ENCODE data around the gene AXIN1.
"Not testable (repeated sequence)": the region's sequence is repeated elsewhere in the genome, so short reads cannot be mapped to it uniquely, and the experiment has no call there.

Gene AXIN1

DNA sequence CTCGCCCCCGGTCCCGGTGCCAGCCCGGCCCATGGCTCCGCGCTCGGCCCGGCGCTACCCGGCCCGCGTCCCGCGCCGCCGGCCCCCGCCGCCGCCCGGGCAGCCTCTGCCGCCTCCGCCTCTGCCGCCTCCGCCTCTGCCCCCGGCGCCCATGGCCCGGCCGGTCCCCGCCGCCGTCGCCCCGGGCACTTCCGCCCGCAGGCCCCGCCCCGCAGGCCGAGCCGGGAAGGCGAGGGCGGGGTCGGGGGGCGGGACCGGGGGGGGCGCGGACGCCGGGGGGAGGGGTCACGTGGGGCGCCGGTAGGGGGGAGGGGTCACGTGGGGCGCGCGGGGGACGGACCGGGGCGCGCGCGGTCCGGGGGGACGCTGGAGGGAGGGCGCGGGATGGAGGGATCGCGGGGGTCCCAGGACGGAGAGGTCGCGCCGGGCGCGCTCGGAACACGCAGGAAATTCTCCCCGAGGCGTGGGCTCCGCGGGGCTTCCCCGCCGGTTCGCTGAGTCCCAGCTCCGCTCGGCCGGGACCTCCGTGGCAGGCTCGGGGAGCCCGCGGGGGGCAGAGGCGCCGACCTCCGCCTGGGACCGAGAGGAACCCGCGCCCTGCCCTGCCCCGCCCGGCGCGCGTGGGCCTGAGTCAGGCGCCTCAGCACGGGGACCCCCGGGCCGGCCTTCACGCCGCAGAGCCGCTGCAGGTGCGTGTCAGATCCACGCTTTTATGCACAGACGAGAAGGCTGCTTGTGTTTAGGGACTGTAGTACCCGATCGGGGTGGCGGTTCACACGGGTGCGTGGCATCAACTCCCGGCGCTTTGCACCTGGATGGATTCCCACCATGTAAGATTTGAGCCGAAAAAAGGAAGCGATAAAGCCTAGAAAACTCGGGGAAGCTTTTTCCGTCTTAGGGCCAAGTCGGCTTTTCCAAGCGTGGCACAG lies 29.5 kb upstream of the AXIN1 start, which contains the start of gene PGAP6:
PGAP6 (minus strand) TSS at position 190 of the 929 bp plus-strand sequence; CDS start at position 33, 157 bp downstream.
- DNase-seq (ENCODE audit: low read depth, low spot score): no peak

DNA sequence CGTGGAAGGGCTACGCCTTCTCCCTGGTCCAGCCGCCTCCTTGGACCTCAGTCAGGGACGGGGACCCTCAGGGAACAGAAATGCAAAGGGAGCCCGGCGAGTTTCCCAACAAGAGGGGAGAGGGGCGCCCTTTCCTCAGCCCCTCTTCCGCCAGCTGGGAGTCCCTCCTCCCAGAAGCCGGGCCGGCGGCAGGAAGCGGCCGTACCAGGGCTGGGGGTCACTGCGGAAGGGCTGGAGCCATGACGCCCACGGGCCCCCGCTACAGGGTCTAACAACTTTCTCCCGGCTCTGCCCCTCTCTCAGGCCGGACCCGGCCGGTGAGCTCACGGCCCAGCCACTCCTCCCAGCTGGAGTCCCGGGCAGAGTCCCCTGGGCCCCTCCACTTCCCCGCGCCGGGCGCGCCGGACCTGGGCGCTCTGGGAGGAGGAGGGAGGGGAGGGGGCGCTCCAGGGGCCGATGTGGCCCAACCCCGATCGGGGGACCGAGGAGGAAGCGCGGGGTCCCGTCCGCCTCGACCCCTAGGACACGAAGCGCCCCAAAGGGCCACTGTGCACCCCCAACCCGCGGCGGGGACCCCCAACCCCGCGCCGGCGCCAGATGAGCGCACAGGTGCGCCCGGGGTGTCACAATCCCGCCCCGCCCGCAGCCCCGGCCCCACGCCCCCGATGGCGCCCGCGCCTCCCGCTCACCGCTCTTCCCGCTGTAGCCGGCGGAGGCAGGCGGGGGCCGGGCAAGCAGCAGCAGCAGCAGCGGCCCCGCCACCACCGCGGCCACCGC lies 28.7 kb upstream of the AXIN1 start:
- no peak for DNase-seq (ENCODE audit: low read depth, low spot score)

DNA sequence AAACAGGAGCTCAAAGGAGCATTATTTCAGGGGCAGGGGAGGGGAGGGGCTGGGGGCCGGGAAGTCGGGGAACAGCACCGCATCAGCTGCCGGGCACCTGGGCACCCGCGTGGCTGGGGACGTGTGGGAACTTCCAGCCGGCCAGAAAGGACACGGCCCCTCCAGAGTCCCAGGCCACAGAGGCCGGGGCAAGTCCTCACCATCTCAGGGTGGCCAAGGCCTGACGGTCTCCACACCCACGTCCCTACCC lies 28.2 kb upstream of the AXIN1 start:
- no peak for DNase-seq (ENCODE audit: low read depth, low spot score)

DNA sequence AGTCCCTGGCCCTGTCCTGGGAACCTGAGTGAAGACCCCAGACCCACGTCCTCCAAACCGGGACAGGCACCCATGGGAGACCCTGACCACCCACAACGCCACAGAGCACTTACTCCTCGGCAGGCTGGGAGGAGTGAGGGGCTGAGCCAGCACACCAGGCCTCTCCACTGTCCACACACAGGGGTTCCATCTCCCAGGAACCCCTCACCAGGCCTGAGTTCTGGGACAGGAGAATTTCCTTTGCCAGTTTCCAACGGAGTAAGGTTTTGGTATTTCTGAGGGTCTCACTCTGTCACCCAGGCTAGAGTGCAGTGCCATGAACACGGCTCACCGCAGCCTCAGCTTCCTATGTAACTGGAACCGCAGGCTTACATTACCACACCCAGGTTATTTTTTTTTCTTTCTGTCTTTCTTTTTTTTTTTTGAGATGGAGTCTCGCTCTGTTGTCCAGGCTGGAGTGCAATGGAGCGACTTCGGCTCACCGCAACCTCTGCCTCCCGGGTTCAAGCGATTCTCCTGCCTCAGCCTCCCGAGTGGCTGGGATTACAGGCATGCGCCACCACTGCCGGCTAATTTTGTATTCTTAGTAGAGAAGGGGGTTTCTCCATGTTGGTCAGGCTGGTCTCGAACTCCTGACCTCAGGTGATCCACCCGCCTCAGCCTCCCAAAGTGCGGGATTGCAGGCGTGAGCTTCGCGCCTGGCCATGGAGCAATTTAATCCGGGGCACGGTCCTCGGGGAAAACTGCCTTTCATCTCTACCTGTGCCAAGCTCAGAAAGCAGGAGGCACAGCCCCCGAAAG lies 27.6 kb upstream of the AXIN1 start:
- no peak for DNase-seq (ENCODE audit: low read depth, low spot score)

DNA sequence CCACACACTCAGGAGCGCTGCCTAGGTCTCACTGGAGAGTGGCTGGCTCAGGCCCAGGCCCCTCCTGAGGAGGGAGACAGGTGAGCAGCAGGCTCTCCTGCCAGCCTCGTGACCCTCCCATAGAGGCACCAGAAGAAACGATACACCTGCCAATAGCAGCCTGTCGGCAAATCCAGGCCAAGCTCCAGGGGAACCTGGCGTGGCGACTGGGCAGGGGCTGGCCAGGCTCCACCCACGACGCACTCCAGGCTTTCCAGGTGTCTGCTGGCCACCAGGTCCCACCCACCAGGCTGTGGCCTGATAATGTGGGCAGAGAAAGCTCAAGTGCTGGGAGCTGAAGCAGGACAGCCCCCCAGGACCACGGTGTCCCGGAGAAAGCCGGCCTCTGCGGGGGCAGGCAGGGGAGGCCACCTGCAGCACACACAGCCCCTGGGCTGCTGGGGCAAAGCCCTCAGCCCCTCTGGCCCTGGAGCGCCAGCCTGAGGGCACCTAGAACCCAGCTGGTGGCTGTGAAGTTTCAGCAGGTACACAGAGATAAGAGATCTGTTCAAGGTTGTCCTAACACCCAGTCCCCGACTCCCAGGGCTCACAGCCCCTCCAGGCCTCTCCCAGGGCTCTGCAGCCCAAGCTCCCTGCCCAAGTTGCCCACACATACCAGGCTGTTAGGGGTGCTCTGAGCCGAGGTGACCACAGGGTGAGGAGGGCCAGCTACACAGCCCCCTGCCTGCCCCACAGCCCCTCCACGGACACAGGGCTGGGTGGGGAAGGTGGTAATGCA lies 26.8 kb upstream of the AXIN1 start:
- peak; percentile 74 for DNase-seq (ENCODE audit: low read depth, low spot score)

DNA sequence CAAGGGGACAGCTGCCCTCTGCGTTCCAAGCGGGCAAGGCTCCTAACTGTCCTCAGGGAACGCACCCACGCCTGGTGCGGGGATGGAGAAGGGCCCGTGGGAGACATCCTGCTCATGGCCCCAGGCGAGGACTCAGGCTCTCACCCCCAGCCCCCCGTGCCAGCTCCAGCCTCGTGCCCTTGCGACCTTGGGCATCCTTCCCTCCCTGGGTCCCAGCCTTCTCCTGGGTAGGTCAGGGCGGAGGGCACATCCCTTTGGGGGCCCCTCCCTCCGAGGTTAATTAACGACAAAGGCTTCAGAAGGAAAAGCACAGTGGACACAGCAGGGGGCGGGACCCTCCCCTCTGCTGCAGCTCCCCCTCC lies 26.3 kb upstream of the AXIN1 start:
- DNase-seq (ENCODE audit: low read depth, low spot score): no peak

DNA sequence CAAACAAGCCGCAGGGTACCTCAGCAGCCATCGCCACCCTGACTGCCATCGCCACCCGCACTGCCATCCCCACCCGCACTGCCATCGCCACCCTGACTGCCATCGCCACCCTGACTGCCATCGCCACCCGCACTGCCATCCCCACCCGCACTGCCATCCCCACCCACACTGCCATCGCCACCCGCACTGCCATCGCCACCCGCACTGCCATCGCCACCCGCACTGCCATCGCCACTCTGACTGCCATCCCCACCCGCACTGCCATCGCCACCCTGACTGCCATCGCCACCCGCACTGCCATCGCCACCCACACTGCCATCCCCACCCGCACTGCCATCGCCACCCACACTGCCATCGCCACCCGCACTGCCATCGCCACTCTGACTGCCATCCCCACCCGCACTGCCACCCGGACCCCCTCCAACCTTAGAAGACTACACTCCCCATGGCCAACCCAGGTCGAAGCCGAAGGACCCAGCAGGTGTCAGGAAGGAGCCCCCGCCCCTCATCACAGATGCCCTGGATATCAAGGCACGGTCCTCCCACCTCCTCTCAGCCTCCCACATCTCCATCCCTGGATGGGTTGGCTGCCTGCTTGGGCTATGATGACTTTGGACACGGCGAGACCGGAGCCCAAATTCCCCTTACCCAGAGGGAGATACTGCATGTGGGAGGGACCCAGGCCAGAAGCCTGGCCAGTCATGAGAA lies 25.7 kb upstream of the AXIN1 start:
- DNase-seq (ENCODE audit: low read depth, low spot score): not testable (repeated sequence)

- DNase-seq (ENCODE audit: low read depth, low spot score): no peak
Measured at GRCh38 chr16:377419-377951, 25.0 kb upstream of the AXIN1 start.

DNA sequence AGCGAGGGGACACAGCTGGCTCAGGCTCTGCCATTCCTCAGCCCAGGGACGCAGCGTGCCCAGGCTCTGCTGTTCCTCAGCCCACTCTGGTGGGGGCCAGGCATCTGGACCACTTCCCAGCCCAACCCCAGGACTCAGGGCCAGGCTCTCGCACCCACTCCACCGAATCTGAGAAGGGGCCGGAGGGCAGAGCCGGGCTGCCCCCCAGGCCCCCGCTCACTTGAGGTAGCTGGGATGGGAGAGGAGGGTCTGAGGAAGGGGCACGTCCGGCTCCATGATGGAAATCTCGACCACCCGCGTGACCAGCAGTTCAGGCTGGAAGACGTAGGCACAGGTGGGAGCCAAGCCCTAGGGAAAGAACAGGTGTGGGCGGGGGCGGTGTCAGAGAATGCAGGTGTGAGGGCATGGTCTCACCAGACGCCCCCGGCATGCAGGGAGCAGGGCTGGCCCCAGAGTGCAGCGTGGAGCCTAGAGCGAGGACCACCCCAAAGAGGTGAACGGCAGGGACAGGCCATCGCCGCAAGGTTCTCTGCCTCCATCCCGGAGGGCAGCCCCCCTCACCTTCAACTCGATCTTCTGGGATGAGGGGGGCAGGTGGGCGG lies 24.4 kb upstream of the AXIN1 start:
- DNase-seq (ENCODE audit: low read depth, low spot score): no peak

- no peak for DNase-seq (ENCODE audit: low read depth, low spot score)
Measured at GRCh38 chr16:375927-376816, 23.6 kb upstream of the AXIN1 start.

GRCh38 chr16:375212-375611 lies 22.7 kb upstream of the AXIN1 start:
- DNase-seq (ENCODE audit: low read depth, low spot score): no peak

GRCh38 chr16:374616-374926 lies 22.0 kb upstream of the AXIN1 start:
- no peak for DNase-seq (ENCODE audit: low read depth, low spot score)

GRCh38 chr16:373848-374615 lies 21.5 kb upstream of the AXIN1 start:
- DNase-seq (ENCODE audit: low read depth, low spot score): no peak

DNA sequence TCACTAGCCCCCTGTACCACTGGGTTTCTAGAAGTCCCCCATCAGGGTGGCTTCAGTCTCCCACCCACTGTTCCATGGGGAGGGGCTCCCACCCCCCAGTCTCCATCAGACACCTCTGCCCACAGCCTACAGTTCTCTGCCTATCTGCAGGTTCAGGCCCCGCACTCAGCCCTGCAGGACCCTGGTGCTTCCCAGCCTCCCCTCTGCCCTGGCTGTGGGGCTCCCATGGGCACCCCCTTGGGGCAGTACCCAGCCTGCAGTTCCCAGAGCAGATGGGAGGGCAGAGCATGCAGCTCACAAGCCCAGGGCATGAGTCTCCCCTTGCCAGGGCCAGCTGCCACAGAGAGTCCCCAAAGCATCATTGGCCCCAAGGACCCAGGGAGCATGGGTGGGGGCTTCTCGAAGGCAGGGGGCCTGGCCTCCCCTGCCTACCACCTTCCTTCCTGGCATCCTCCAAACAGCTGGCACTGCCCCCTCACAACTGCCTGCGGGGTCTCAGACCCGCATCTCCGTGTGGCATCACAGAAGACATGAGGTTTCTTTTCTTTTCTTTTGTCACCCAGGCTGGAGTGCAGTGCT lies 20.6 kb upstream of the AXIN1 start:
- no peak for DNase-seq (ENCODE audit: low read depth, low spot score)

DNA sequence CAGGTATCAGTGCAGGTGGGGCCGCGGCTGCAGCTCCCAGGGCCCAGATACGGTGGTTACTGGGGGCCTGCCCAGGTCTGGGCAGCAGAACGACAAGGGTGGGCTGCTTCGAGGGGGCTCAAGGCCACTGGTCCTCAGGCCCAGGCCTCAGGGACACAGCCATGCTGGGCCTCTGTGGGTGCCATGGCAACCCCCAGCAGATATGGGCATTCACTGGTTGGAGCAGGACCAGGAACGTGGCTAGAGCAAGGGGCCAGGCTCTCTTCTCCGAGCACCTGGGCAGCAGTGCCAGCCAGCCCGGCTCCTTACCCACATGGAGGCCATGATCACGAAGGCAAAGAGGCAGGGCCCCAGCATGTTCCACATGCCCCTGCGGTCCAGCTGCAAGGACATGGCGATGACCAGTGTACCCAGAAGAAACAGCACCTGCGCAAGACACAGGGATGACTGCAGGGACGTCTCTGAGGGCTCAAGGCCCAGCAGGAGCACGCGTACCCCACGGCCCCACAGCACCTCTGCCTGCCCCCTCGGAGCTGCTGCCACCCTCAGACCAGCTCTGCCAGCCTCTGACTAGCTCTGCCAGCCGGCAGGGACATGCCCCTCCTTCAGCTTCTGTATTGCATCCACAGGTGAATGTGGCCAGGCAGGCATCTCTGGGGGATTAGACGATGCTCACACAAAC lies 19.9 kb upstream of the AXIN1 start:
- no peak for DNase-seq (ENCODE audit: low read depth, low spot score)

GRCh38 chr16:371515-372301 lies 19.2 kb upstream of the AXIN1 start:
- DNase-seq (ENCODE audit: low read depth, low spot score): no peak
